ENCODE data around the gene NELFCD.

NELFCD gene

DNA sequence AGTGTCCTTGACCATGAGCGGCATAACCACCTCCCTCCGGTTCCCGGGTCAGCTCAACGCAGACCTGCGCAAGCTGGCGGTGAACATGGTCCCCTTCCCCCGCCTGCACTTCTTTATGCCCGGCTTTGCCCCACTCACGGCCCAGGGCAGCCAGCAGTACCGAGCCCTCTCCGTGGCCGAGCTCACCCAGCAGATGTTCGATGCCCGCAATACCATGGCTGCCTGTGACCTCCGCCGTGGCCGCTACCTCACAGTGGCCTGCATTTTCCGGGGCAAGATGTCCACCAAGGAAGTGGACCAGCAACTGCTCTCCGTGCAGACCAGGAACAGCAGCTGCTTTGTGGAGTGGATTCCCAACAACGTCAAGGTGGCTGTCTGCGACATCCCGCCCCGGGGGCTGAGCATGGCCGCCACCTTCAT is 43.1 kb downstream of the NELFCD start:
- no peaks in the 10 kb centered on the region for H3K9me3 ChIP-seq (ENCODE audit: control insufficient read depth, insufficient read depth, low read depth, low read length)
- ChIA-PET CTCF (interaction anchor here (0.8 kb wide), 1 partner anchor 98 kb away, joined by 3 read pairs; no protein-coding TSS in a partner anchor), POLR2A (interaction anchor here (2.0 kb wide), 1 partner anchor 8 kb away, joined by 10 read pairs; the partner anchor contains the start of gene ATP5F1E)
- H3K4me3 ChIP-seq (ENCODE audit: low read depth, low read length): no peak overlapping the region
- TF ChIP-seq OVOL3 (tag by site-specific recombination; IDR thresholded peaks at IDR 0.05): no peak
- TF ChIP-seq ZNF350 (tag by site-specific recombination; IDR thresholded peaks at IDR 0.05): no peak
- TF ChIP-seq, protein P1, sequence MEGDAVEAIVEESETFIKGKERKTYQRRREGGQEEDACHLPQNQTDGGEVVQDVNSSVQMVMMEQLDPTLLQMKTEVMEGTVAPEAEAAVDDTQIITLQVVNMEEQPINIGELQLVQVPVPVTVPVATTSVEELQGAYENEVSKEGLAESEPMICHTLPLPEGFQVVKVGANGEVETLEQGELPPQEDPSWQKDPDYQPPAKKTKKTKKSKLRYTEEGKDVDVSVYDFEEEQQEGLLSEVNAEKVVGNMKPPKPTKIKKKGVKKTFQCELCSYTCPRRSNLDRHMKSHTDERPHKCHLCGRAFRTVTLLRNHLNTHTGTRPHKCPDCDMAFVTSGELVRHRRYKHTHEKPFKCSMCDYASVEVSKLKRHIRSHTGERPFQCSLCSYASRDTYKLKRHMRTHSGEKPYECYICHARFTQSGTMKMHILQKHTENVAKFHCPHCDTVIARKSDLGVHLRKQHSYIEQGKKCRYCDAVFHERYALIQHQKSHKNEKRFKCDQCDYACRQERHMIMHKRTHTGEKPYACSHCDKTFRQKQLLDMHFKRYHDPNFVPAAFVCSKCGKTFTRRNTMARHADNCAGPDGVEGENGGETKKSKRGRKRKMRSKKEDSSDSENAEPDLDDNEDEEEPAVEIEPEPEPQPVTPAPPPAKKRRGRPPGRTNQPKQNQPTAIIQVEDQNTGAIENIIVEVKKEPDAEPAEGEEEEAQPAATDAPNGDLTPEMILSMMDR (tag by site-specific recombination; IDR thresholded peaks at IDR 0.05): no peak
- TF ChIP-seq ZNF558 (tag by site-specific recombination; IDR thresholded peaks at IDR 0.05): no peak
- no peak for TF ChIP-seq ZNF843 (tag by site-specific recombination; IDR thresholded peaks at IDR 0.05)
- TF ChIP-seq ZNF654 (tag by site-specific recombination; IDR thresholded peaks at IDR 0.05; ENCODE audit: low read depth): no peak
- no peak for TF ChIP-seq SCRT1 (tag by site-specific recombination; IDR thresholded peaks at IDR 0.05; ENCODE audit: borderline replicate concordance)
- TF ChIP-seq ZNF621 (tag by site-specific recombination; IDR thresholded peaks at IDR 0.05): no peak
- no peak for TF ChIP-seq ZNF664 (tag by site-specific recombination; IDR thresholded peaks at IDR 0.05)
- TF ChIP-seq, protein P2, sequence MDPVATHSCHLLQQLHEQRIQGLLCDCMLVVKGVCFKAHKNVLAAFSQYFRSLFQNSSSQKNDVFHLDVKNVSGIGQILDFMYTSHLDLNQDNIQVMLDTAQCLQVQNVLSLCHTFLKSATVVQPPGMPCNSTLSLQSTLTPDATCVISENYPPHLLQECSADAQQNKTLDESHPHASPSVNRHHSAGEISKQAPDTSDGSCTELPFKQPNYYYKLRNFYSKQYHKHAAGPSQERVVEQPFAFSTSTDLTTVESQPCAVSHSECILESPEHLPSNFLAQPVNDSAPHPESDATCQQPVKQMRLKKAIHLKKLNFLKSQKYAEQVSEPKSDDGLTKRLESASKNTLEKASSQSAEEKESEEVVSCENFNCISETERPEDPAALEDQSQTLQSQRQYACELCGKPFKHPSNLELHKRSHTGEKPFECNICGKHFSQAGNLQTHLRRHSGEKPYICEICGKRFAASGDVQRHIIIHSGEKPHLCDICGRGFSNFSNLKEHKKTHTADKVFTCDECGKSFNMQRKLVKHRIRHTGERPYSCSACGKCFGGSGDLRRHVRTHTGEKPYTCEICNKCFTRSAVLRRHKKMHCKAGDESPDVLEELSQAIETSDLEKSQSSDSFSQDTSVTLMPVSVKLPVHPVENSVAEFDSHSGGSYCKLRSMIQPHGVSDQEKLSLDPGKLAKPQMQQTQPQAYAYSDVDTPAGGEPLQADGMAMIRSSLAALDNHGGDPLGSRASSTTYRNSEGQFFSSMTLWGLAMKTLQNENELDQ (tag by site-specific recombination; IDR thresholded peaks at IDR 0.05; ENCODE audit: low read depth): no peak
- TF ChIP-seq, protein P3, sequence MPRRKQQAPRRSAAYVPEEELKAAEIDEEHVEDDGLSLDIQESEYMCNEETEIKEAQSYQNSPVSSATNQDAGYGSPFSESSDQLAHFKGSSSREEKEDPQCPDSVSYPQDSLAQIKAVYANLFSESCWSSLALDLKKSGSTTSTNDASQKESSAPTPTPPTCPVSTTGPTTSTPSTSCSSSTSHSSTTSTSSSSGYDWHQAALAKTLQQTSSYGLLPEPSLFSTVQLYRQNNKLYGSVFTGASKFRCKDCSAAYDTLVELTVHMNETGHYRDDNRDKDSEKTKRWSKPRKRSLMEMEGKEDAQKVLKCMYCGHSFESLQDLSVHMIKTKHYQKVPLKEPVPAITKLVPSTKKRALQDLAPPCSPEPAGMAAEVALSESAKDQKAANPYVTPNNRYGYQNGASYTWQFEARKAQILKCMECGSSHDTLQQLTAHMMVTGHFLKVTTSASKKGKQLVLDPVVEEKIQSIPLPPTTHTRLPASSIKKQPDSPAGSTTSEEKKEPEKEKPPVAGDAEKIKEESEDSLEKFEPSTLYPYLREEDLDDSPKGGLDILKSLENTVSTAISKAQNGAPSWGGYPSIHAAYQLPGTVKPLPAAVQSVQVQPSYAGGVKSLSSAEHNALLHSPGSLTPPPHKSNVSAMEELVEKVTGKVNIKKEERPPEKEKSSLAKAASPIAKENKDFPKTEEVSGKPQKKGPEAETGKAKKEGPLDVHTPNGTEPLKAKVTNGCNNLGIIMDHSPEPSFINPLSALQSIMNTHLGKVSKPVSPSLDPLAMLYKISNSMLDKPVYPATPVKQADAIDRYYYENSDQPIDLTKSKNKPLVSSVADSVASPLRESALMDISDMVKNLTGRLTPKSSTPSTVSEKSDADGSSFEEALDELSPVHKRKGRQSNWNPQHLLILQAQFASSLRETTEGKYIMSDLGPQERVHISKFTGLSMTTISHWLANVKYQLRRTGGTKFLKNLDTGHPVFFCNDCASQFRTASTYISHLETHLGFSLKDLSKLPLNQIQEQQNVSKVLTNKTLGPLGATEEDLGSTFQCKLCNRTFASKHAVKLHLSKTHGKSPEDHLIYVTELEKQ (tag by site-specific recombination; IDR thresholded peaks at IDR 0.05; ENCODE audit: borderline replicate concordance): no peak
- no peak for TF ChIP-seq FEZF1 (tag by site-specific recombination; IDR thresholded peaks at IDR 0.05)
- TF ChIP-seq ZNF426 (tag by site-specific recombination; IDR thresholded peaks at IDR 0.05): no peak
- no peak for TF ChIP-seq REPIN1 (tag by site-specific recombination; IDR thresholded peaks at IDR 0.05; ENCODE audit: low read depth)
- TF ChIP-seq, protein P4, sequence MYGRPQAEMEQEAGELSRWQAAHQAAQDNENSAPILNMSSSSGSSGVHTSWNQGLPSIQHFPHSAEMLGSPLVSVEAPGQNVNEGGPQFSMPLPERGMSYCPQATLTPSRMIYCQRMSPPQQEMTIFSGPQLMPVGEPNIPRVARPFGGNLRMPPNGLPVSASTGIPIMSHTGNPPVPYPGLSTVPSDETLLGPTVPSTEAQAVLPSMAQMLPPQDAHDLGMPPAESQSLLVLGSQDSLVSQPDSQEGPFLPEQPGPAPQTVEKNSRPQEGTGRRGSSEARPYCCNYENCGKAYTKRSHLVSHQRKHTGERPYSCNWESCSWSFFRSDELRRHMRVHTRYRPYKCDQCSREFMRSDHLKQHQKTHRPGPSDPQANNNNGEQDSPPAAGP (tag by site-specific recombination; IDR thresholded peaks at IDR 0.05): no peak
- no peak overlapping the region for H3K27ac ChIP-seq (ENCODE audit: extremely low read depth, low read depth, low read length)
- no peaks in the 10 kb centered on the region for H3K4me1 ChIP-seq (ENCODE audit: control insufficient read depth, insufficient read depth, low read length)
- peaks cover 7 to 66% of the 10 kb centered on the region in 2 experiments for H3K36me3 ChIP-seq (ENCODE audit: control insufficient read depth in 2 of 2, insufficient read depth in 1 of 2, low read length in 2 of 2)

DNA sequence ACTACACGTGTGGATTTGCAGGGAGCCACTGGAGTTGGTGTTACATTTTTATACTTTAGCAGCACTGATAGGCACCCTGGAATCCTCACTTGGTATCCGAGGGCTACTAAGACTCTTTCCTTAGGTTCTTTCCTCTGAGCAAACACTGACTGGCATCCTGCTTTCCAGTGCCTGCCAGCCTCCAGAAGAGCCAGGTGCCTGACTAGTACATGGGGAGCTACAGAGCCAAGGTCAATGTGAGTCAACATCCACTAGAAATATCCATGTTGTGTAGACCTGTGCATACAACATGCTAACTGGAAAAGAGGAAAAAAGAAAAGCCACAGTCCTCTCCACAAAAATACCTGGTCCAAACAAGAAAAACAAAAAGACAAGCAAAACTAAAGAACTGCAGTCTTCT is 44.0 kb downstream of the NELFCD start:
- ChIA-PET POLR2A (no interaction called here), CTCF (interaction anchor here (0.6 kb wide), 1 partner anchor 62 kb away, joined by 3 read pairs; no protein-coding TSS in a partner anchor)
- 0 out of 2 replicates have a peak, but pooled peaks cover 2% of the 10 kb centered on the region for H3K4me1 ChIP-seq (ENCODE audit: control insufficient read depth, insufficient read depth, low read length)
- H3K36me3 ChIP-seq (ENCODE audit: control insufficient read depth in 2 of 2, insufficient read depth in 1 of 2, low read length in 2 of 2): peaks cover 7 to 75% of the 10 kb centered on the region in 2 experiments
- no peak overlapping the region for H3K27ac ChIP-seq (ENCODE audit: extremely low read depth, low read depth, low read length)
- H3K4me3 ChIP-seq (ENCODE audit: low read depth, low read length): no peak overlapping the region
- no peaks in the 10 kb centered on the region for H3K9me3 ChIP-seq (ENCODE audit: control insufficient read depth, insufficient read depth, low read depth, low read length)
- TF ChIP-seq ZNF433 (tag by site-specific recombination; IDR thresholded peaks at IDR 0.05; ENCODE audit: low read depth) (no peak), ZNF394 (tag by site-specific recombination; IDR thresholded peaks at IDR 0.05; ENCODE audit: borderline replicate concordance) (no peak), ZNF623 (tag by site-specific recombination; IDR thresholded peaks at IDR 0.05) (no peak), ZSCAN16 (tag by site-specific recombination; IDR thresholded peaks at IDR 0.05) (no peak), ZNF2 (tag by site-specific recombination; IDR thresholded peaks at IDR 0.05) (no peak)
- TF ChIP-seq, protein P5, sequence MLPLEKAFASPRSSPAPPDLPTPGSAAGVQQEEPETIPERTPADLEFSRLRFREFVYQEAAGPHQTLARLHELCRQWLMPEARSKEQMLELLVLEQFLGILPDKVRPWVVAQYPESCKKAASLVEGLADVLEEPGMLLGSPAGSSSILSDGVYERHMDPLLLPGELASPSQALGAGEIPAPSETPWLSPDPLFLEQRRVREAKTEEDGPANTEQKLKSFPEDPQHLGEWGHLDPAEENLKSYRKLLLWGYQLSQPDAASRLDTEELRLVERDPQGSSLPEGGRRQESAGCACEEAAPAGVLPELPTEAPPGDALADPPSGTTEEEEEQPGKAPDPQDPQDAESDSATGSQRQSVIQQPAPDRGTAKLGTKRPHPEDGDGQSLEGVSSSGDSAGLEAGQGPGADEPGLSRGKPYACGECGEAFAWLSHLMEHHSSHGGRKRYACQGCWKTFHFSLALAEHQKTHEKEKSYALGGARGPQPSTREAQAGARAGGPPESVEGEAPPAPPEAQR (tag by site-specific recombination; IDR thresholded peaks at IDR 0.05): no peak
- TF ChIP-seq, protein P1 (tag by site-specific recombination; IDR thresholded peaks at IDR 0.05): no peak

Measured in HEK293 (cell line).